HG02870 (cell line): ENCODE measurements around the gene GUK1.

Source experiments
- ATAC-seq: cut with Tn5 transposase; IDR thresholded peaks from one replicate; pipeline ENCODE4 v1.9.1; 2021; ENCODE audit warnings: mild to moderate bottlenecking, moderate library complexity; ENCODE audit not compliant: unreplicated experiment

Gene GUK1

GRCh38 chr1:228197555-228198147 lies 57.6 kb downstream of the GUK1 start:
- no peak for ATAC-seq
